Activated CD8-positive, alpha-beta T cell treated with anti-CD3 and anti-CD28 coated beads, Interleukin-2, amount 10 ng/mL, durations not matched to agents 7 days and 5 days (primary cell): ENCODE data around the gene OPTC. TPM values are rescaled to one million over a fixed set of nuclear protein-coding genes. Genes with fewer than 3 reads are reported as not detected.

ENCODE experiments used
- ATAC-seq: fragments of 150-1000 bp; cut with Tn5 transposase; one replicate; pipeline ENCODE4 v1.10.0; 2021; ENCODE audit warnings: moderate library complexity
- CTCF ChIA-PET: fragments of 350-600 bp; sonication (Branson Sonifier 250); formaldehyde crosslinking; loops from one replicate; lab custom pipeline; 2021; ENCODE audit warnings: antibody characterized with exemption; lab: Charles Lee
- POLR2A ChIA-PET: fragments of 350-600 bp; sonication (Branson Sonifier 250); formaldehyde crosslinking; loops from one replicate; lab custom pipeline; 2021; ENCODE audit warnings: antibody characterized with exemption; lab: Charles Lee
- DNase-seq: peaks from one replicate; pipeline ENCODE4 v3.0.0-alpha.2; 2020
- H3K27ac Mint-ChIP-seq: one replicate; pipeline ENCODE4 v1.8.0; 2021; ENCODE audit warnings: mild to moderate bottlenecking, mixed read lengths
- H3K27me3 Mint-ChIP-seq: one replicate; pipeline ENCODE4 v1.8.0; 2021; ENCODE audit warnings: low read depth, mixed read lengths
- H3K36me3 Mint-ChIP-seq: one replicate; pipeline ENCODE4 v1.8.0; 2021; ENCODE audit warnings: low read depth, mixed read lengths
- H3K4me1 Mint-ChIP-seq: one replicate; pipeline ENCODE4 v1.8.0; 2021; ENCODE audit warnings: low read depth, mixed read lengths
- H3K4me3 Mint-ChIP-seq: one replicate; pipeline ENCODE4 v1.8.0; 2021; ENCODE audit warnings: mild to moderate bottlenecking, mixed read lengths
- H3K9me3 Mint-ChIP-seq: one replicate; pipeline ENCODE4 v1.8.0; 2022; ENCODE audit warnings: mixed read lengths; ENCODE audit not compliant: insufficient read depth
- total RNA-seq, 2 experiments: library from RNA; stranded (reverse); gene quantifications; one replicate each; pipeline ENCODE4 v1.2.3, GENCODE V29; 2021

The OPTC gene
- total RNA-seq, 2 experiments from 2014 or later, result not detected

GRCh38 chr1:203527013-203527412 is 33.1 kb downstream of the OPTC start:
- Mint-ChIP-seq H3K36me3 (no peaks in the 10 kb centered on the region), H3K4me1 (peaks cover 8% of the 10 kb centered on the region), H3K27me3 (no peaks in the 10 kb centered on the region), H3K9me3 (no peaks in the 10 kb centered on the region), H3K27ac (peak overlapping the region; percentile 50), H3K4me3 (no peak overlapping the region)
- ATAC-seq, result no peak
- CTCF ChIA-PET, result interaction anchor here (0.8 to 1.5 kb wide), 3 partner anchors 14 to 39 kb away, joined by 3 to 4 read pairs (median 3); no protein-coding TSS in a partner anchor
- POLR2A ChIA-PET, result interaction anchor here (0.7 kb wide), 1 partner anchor 9 kb away, joined by 3 read pairs; no protein-coding TSS in a partner anchor
- no peak for DNase-seq

GRCh38 chr1:203528063-203528462 is 34.1 kb downstream of the OPTC start:
- CTCF ChIA-PET, result interaction anchor here (0.9 kb wide), 1 partner anchor 23 kb away, joined by 3 read pairs; no protein-coding TSS in a partner anchor
- Mint-ChIP-seq H3K36me3 (no peaks in the 10 kb centered on the region), H3K4me3 (no peak overlapping the region), H3K27me3 (no peaks in the 10 kb centered on the region), H3K9me3 (no peaks in the 10 kb centered on the region), H3K4me1 (peaks cover 8% of the 10 kb centered on the region), H3K27ac (no peak overlapping the region)
- DNase-seq (no peak), ATAC-seq (no peak)
- POLR2A ChIA-PET, result no interaction called here

- Mint-ChIP-seq H3K9me3 (no peaks in the 10 kb centered on the region), H3K27ac (no peak overlapping the region), H3K27me3 (no peaks in the 10 kb centered on the region), H3K4me1 (peaks cover 8% of the 10 kb centered on the region), H3K36me3 (no peaks in the 10 kb centered on the region), H3K4me3 (no peak overlapping the region)
- DNase-seq, result no peak
- ChIA-PET CTCF (no interaction called here), POLR2A (no interaction called here)
- ATAC-seq, result no peak
Observed at GRCh38 chr1:203528976-203529835, 35.3 kb downstream of the OPTC start.

- Mint-ChIP-seq H3K36me3 (no peaks in the 10 kb centered on the region), H3K27ac (no peak overlapping the region), H3K4me3 (no peak overlapping the region), H3K9me3 (no peaks in the 10 kb centered on the region), H3K27me3 (peaks cover 5% of the 10 kb centered on the region), H3K4me1 (peaks cover 8% of the 10 kb centered on the region)
- POLR2A ChIA-PET, result no interaction called here
- DNase-seq (no peak), ATAC-seq (no peak)
- CTCF ChIA-PET, result interaction anchor here (1.4 kb wide), 1 partner anchor 94 kb away, joined by 4 read pairs; no protein-coding TSS in a partner anchor
Observed at GRCh38 chr1:203531063-203531462, 37.1 kb downstream of the OPTC start.

GRCh38 chr1:203534012-203534411 is 40.1 kb downstream of the OPTC start:
- no peak overlapping the region for H3K27ac Mint-ChIP-seq
- DNase-seq (no peak), ATAC-seq (no peak)
- H3K9me3 Mint-ChIP-seq, result no peaks in the 10 kb centered on the region
- no peak overlapping the region for H3K4me3 Mint-ChIP-seq
- H3K4me1 Mint-ChIP-seq, result peaks cover 4% of the 10 kb centered on the region
- peaks cover 10% of the 10 kb centered on the region for H3K27me3 Mint-ChIP-seq
- POLR2A ChIA-PET, result no interaction called here
- CTCF ChIA-PET, result no interaction called here
- H3K36me3 Mint-ChIP-seq, result no peaks in the 10 kb centered on the region

- CTCF ChIA-PET, result interaction anchor here (1.3 kb wide), 1 partner anchor 864 kb away, joined by 3 read pairs; no protein-coding TSS in a partner anchor
- Mint-ChIP-seq H3K36me3 (no peaks in the 10 kb centered on the region), H3K27me3 (peaks cover 10% of the 10 kb centered on the region), H3K27ac (no peak overlapping the region), H3K4me3 (no peak overlapping the region), H3K9me3 (no peaks in the 10 kb centered on the region), H3K4me1 (peaks cover 2% of the 10 kb centered on the region)
- ATAC-seq (no peak), DNase-seq (no peak)
- POLR2A ChIA-PET, result no interaction called here
Observed at GRCh38 chr1:203534526-203534925, 40.6 kb downstream of the OPTC start.

- CTCF ChIA-PET, result no interaction called here
- H3K9me3 Mint-ChIP-seq, result no peaks in the 10 kb centered on the region
- no peaks in the 10 kb centered on the region for H3K4me1 Mint-ChIP-seq
- H3K27me3 Mint-ChIP-seq, result peaks cover 10% of the 10 kb centered on the region
- no peak overlapping the region for H3K4me3 Mint-ChIP-seq
- ATAC-seq (no peak), DNase-seq (no peak)
- no peaks in the 10 kb centered on the region for H3K36me3 Mint-ChIP-seq
- POLR2A ChIA-PET, result no interaction called here
- H3K27ac Mint-ChIP-seq, result no peak overlapping the region
Observed at GRCh38 chr1:203536575-203536974, 42.6 kb downstream of the OPTC start.

GRCh38 chr1:203536980-203537455 is 43.1 kb downstream of the OPTC start:
- Mint-ChIP-seq H3K27me3 (peaks cover 10% of the 10 kb centered on the region), H3K9me3 (no peaks in the 10 kb centered on the region), H3K27ac (no peak overlapping the region), H3K4me1 (no peaks in the 10 kb centered on the region), H3K36me3 (no peaks in the 10 kb centered on the region), H3K4me3 (no peak overlapping the region)
- DNase-seq (no peak), ATAC-seq (no peak)
- CTCF ChIA-PET, result interaction anchor here (1.2 kb wide), 1 partner anchor 164 kb away, joined by 3 read pairs; no protein-coding TSS in a partner anchor
- POLR2A ChIA-PET, result no interaction called here

- H3K4me1 Mint-ChIP-seq, result no peaks in the 10 kb centered on the region
- POLR2A ChIA-PET, result interaction anchor here (0.7 kb wide), 1 partner anchor 1088 kb away, joined by 3 read pairs; no protein-coding TSS in a partner anchor
- H3K36me3 Mint-ChIP-seq, result no peaks in the 10 kb centered on the region
Observed at GRCh38 chr1:203537806-203538464, 44.0 kb downstream of the OPTC start.

GRCh38 chr1:203538726-203539125 is 44.8 kb downstream of the OPTC start:
- CTCF ChIA-PET, result no interaction called here
- H3K9me3 Mint-ChIP-seq, result no peaks in the 10 kb centered on the region

More at GRCh38 chr1:203537806-203538464, 44.0 kb downstream of the OPTC start:
- H3K9me3 Mint-ChIP-seq, result no peaks in the 10 kb centered on the region
- H3K4me3 Mint-ChIP-seq, result no peak overlapping the region
- no peak overlapping the region for H3K27ac Mint-ChIP-seq
- CTCF ChIA-PET, result interaction anchor here (1.2 kb wide), 1 partner anchor 163 kb away, joined by 3 read pairs; no protein-coding TSS in a partner anchor
- ATAC-seq, result no peak
- DNase-seq, result no peak
- H3K27me3 Mint-ChIP-seq, result peaks cover 10% of the 10 kb centered on the region

GRCh38 chr1:203539831-203540546 is 46.0 kb downstream of the OPTC start:
- Mint-ChIP-seq H3K27ac (no peak overlapping the region), H3K9me3 (no peaks in the 10 kb centered on the region), H3K36me3 (no peaks in the 10 kb centered on the region), H3K4me1 (no peaks in the 10 kb centered on the region), H3K4me3 (no peak overlapping the region), H3K27me3 (peaks cover 5% of the 10 kb centered on the region)
- POLR2A ChIA-PET, result no interaction called here
- DNase-seq, result no peak
- CTCF ChIA-PET, result no interaction called here
- no peak for ATAC-seq

More at GRCh38 chr1:203538726-203539125, 44.8 kb downstream of the OPTC start:
- Mint-ChIP-seq H3K36me3 (no peaks in the 10 kb centered on the region), H3K4me3 (no peak overlapping the region), H3K27me3 (peaks cover 10% of the 10 kb centered on the region), H3K27ac (no peak overlapping the region), H3K4me1 (no peaks in the 10 kb centered on the region)
- ATAC-seq (no peak), DNase-seq (no peak)
- POLR2A ChIA-PET, result interaction anchor here (0.7 kb wide), 1 partner anchor 1089 kb away, joined by 3 read pairs; no protein-coding TSS in a partner anchor
